Heart left ventricle (tissue), 16 donors: ENCODE results near the gene LDLRAD1. TPM values are rescaled to one million over a fixed set of nuclear protein-coding genes. Genes with fewer than 3 reads are reported as not detected.
A peak's percentile ranks its signal among the peaks of the same experiment; 100 is the strongest.
"Not testable (repeated sequence)": the region's sequence is repeated elsewhere in the genome, so short reads cannot be mapped to it uniquely, and the experiment has no call there.

ENCODE experiments used
- ATAC-seq, 4 donors: fragments of 200-7000 bp; cut with Tn5 transposase; one replicate each; pipeline ENCODE4 v1.9.1; 2020 to 2022; ENCODE audit warnings: moderate library complexity in 4 of 4, mild to moderate bottlenecking in 3 of 4, moderate number of reproducible peaks in 1 of 4
- DNase-seq, 5 donors: peaks; one replicate each; pipeline ENCODE4 v3.0.0-alpha.2; 2020
- H3K27ac ChIP-seq, 12 donors: fragments of 200-600 bp; sonication (generic) in 4 of 12; one replicate each; pipeline versions ENCODE4 v1.5.0 to v1.8.0; 2016 to 2022; ENCODE audit warnings: mild to moderate bottlenecking in 2 of 12
- H3K27me3 ChIP-seq, 9 donors: fragments of 200-600 bp; sonication (generic) in 2 of 9; one replicate each; pipeline versions ENCODE4 v1.5.1 to v1.8.0; 2016 to 2022; ENCODE audit warnings: mild to moderate bottlenecking in 3 of 9
- H3K36me3 ChIP-seq, 9 donors: fragments of 200-600 bp; sonication (generic) in 2 of 9; one replicate each; pipeline versions ENCODE4 v1.5.0 to v1.8.0; 2018 to 2022; ENCODE audit warnings: mild to moderate bottlenecking in 2 of 9
- H3K4me1 ChIP-seq, 12 donors: fragments of 200-600 bp; sonication (generic) in 4 of 12; one replicate each; pipeline versions ENCODE4 v1.5.0 to v1.8.0; 2016 to 2022; ENCODE audit warnings: mild to moderate bottlenecking in 3 of 12
- H3K4me3 ChIP-seq, 12 donors: fragments of 200-600 bp; sonication (generic) in 4 of 12; one replicate each; pipeline versions ENCODE4 v1.5.0 to v1.8.0; 2017 to 2022; ENCODE audit warnings: mild to moderate bottlenecking in 9 of 12, moderate library complexity in 4 of 12
- H3K9me3 ChIP-seq, 12 donors: fragments of 200-600 bp; sonication (generic) in 4 of 12; one replicate each; pipeline versions ENCODE4 v1.5.0 to v1.8.0; 2016 to 2022; ENCODE audit warnings: mild to moderate bottlenecking in 1 of 12
- CTCF ChIP-seq, 12 donors: fragments of 200-600 bp; sonication (generic) in 4 of 12; IDR thresholded peaks; one replicate each; pipeline versions ENCODE4 v1.5.0 to v1.8.0; 2018 to 2022; ENCODE audit warnings: antibody characterized with exemption in 12 of 12, mild to moderate bottlenecking in 5 of 12
- POLR2A ChIP-seq, 2 donors: fragments of 450-650 bp; IDR thresholded peaks; one replicate each; pipeline ENCODE4 v1.6.1; 2017; ENCODE audit warnings: antibody characterized with exemption in 2 of 2, mild to moderate bottlenecking in 2 of 2, moderate library complexity in 2 of 2
- WGBS, 4 donors: extraction: QIAGEN DNeasy Blood & Tissue Kit in 2 of 4; methylation state at CpG; one replicate each; pipeline versions ENCODE4 v1.1.5 to v1.1.7; 2013 to 2018; 5-methylcytosine and 5-hydroxymethylcytosine counted together
- intact Hi-C, 10 donors: fragments of 100-400 bp; cut with DNase I; formaldehyde crosslinking; loops; one replicate each; pipeline versions ENCODE4 v1.11.1 to v1.14.2; 2022
- polyA plus RNA-seq, 2 donors: library from polyadenylated mRNA; stranded (reverse); fragments of 200-250 nt; gene quantifications; one replicate each; pipeline ENCODE4 v1.2.3, GENCODE V29; 2013
- total RNA-seq, 9 donors: library from RNA; depleted of rRNA in 2 of 9; stranded (reverse); fragments of >200 nt in 2 of 9; fragmentation: NEBNext Ultra II Directional in 3 of 9; extraction: Animal tissue kit (Norgen Biotek cat#: 25700) in 3 of 9; gene quantifications; one replicate each; pipeline versions ENCODE4 v1.1.0 to v1.2.4, GENCODE V29; 2016 to 2023
- donor health status: ischemic (EF 13 %, LVEDD 7.1; RV severe dilation, severe dysfunction).
- donor health status: healthy with polysubstance abuse.
- donor health status: DM: no; HTN: yes; CAD: no.
- donor health status: DM: no; HTN: no; CAD: no.
- donor health status: ischemic (EF 25% LVEDD 6.9; RV normal size, moderate dysfunction).
- donor health status: ischemic (EF 25% LVEDD 5.7; RV mildly dilated, moderate dysfunction).
- donor health status: healthy.
- donor health status: DM: yes; HTN: yes; CAD: no.
- donor health status: ischemic (EF 35%, LVEDD 5.7; RV mildly dilated, moderate dysfunction).
- donor health status: nonischemic (EF 11% LVEDD 7.7; RV severe dilation, severe dysfunction).
- donor health status: DM: yes; HTN: yes; CAD: no.
- donor health status: PGD.
- donor health status: ischemic (EF 29% LVEDD 5.4; RV normal size, mild dysfunction).
- donor health status: nonischemic (EF 23%, LVEDD 6.1; RV moderate dilation, normal function).

Gene LDLRAD1
- total and polyA plus RNA-seq, 11 donors: not detected

- H3K9me3 ChIP-seq: no peaks in the 10 kb centered on the region
- TF ChIP-seq POLR2A (IDR thresholded peaks at IDR 0.05) (no peak), CTCF (IDR thresholded peaks at IDR 0.05) (no peak)
- peaks cover 0 to 8% (median 0%) of the 10 kb centered on the region in 9 donors for H3K27me3 ChIP-seq
- H3K4me1 ChIP-seq: no peaks in the 10 kb centered on the region
- H3K36me3 ChIP-seq: no peaks in the 10 kb centered on the region
- H3K4me3 ChIP-seq: no peak overlapping the region
- H3K27ac ChIP-seq: no peak overlapping the region
- 93 to 96% (median 95%) methylated on average over 4 of the region's 4 CpGs for WGBS, 4 donors
- intact Hi-C loops: no loop called here
- no peak for ATAC-seq
- DNase-seq: no peak
Observed at GRCh38 chr1:54007613-54008012, 10.4 kb downstream of the LDLRAD1 start.

GRCh38 chr1:54006508-54006907 lies 11.5 kb downstream of the LDLRAD1 start:
- no peaks in the 10 kb centered on the region for H3K36me3 ChIP-seq
- ATAC-seq: no peak
- TF ChIP-seq POLR2A (IDR thresholded peaks at IDR 0.05): no peak
- no peak for TF ChIP-seq CTCF (IDR thresholded peaks at IDR 0.05)
- no peak overlapping the region for H3K4me3 ChIP-seq
- no peak for DNase-seq
- H3K27me3 ChIP-seq: peaks cover 0 to 5% (median 0%) of the 10 kb centered on the region in 9 donors
- no peaks in the 10 kb centered on the region for H3K4me1 ChIP-seq
- 72 to 78% (median 74%) methylated on average over 4 of the region's 4 CpGs for WGBS, 4 donors
- no peak overlapping the region for H3K27ac ChIP-seq
- H3K9me3 ChIP-seq: no peaks in the 10 kb centered on the region
- intact Hi-C loops: no loop called here

DNA sequence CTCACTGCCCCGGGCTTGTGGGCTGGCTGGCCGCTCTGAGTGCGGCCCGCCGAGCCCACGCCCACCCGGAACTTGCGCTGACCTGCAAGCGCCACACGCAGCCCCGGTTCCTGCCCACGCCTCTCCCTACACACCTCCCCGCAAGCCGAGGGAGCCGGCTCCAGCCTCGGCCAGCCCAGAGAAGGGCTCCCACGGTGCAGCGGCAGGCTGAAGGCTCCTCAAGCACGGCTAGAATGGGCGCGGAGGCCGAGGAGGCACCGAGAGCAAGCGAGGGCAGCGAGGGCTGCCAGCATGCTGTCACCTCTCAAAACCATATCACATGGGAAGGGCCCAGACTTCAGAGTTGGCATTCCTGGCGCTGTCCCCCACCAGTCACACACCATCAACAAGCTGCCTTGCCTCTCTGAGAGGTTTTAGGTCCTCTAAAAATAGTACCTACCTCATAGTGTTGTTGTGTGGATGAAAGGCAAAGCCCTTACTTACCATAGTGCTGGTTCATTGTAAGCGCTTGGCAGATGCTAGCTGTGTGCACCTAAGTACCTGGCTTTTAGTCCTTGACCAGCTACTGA lies 13.4 kb downstream of the LDLRAD1 start:
- DNase-seq (peak in 1 of 5 donors; percentile 61), ATAC-seq (peak in 3 of 4 donors; percentile 57 to 80 (median 66))
- Histone ChIP-seq H3K9me3 (no peaks in the 10 kb centered on the region), H3K4me1 (no peaks in the 10 kb centered on the region), H3K27ac (no peak overlapping the region), H3K36me3 (no peaks in the 10 kb centered on the region), H3K27me3 (peaks cover 0 to 5% (median 0%) of the 10 kb centered on the region in 9 donors), H3K4me3 (no peak overlapping the region)
- intact Hi-C loops: no loop called here
- 81 to 95% (median 91%) methylated on average over 16 to 27 of the region's 27 CpGs for WGBS, 4 donors
- no peak for TF ChIP-seq CTCF (IDR thresholded peaks at IDR 0.05)
- no peak for TF ChIP-seq POLR2A (IDR thresholded peaks at IDR 0.05)

DNA sequence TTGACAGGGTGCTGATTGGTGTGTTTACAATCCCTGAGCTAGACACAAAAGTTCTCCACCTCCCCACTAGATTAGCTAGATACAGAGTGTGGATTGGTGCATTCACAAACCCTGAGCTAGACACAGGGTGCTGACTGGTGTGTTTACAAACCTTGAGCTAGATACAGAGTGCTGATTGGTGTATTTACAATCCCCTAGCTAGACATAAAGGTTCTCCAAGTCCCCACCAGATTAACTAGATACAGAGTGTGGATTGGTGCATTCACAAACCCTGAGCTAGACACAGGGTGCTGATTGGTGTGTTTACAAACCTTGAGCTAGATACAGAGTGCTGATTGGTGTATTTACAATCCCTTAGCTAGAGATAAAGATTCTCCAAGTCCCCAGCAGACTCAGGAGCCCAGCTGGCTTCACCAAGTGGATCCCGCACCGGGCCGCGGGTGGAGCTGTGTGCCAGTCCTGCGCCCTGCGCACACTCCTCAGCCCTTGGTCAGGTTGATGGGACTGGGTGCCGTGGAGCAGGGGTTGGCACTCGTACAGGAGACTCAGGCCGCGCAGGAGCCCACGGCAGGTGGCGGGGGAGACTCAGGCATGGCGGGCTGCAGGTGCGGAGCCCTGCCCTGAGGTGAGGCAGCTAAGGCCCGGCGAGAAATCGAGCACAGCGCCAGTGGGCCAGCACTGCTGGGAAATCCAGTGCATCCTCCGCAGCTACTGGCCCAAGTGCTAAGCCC lies 14.1 kb downstream of the LDLRAD1 start:
- ATAC-seq, H3K4me3 ChIP-seq, H3K27ac ChIP-seq, H3K9me3 ChIP-seq, H3K36me3 ChIP-seq, intact Hi-C loops, H3K27me3 ChIP-seq, DNase-seq, H3K4me1 ChIP-seq: not testable (repeated sequence)
- 91 to 98% (median 94%) methylated on average over 8 to 19 of the region's 19 CpGs for WGBS, 4 donors
